Neural crest cell (in vitro differentiated cells): Measurements from ENCODE around the gene LAMC2. TPM values are rescaled to one million over a fixed set of nuclear protein-coding genes. Genes with fewer than 3 reads are reported as not detected.

Source experiments
- DNase-seq: peaks from one replicate; pipeline ENCODE4 v3.0.0; 2021; ENCODE audit warnings: low read depth, mixed read lengths, low spot score
- H3K27ac Mint-ChIP-seq: one replicate; pipeline ENCODE4 v1.8.0; 2021; ENCODE audit warnings: mild to moderate bottlenecking, mixed read lengths; ENCODE audit not compliant: unreplicated experiment
- H3K27me3 Mint-ChIP-seq: 2 replicates; pipeline ENCODE4 v1.8.0; 2021; ENCODE audit warnings: low read depth, mild to moderate bottlenecking, mixed read lengths
- H3K36me3 Mint-ChIP-seq: 2 replicates; pipeline ENCODE4 v1.8.0; 2021; ENCODE audit warnings: low read depth, mild to moderate bottlenecking, mixed read lengths
- H3K4me1 Mint-ChIP-seq: 2 replicates; pipeline ENCODE4 v1.8.0; 2021; ENCODE audit warnings: mixed read lengths
- H3K4me3 Mint-ChIP-seq: one replicate; pipeline ENCODE4 v1.8.0; 2021; ENCODE audit warnings: mild to moderate bottlenecking, mixed read lengths
- H3K9me3 Mint-ChIP-seq: 2 replicates; pipeline ENCODE4 v1.8.0; 2021; ENCODE audit warnings: mixed read lengths
- total RNA-seq: library from RNA; stranded (reverse); gene quantifications from 2 replicates; pipeline ENCODE4 v1.2.1, GENCODE V29; 2021
- TF ChIP-seq, protein P1 (sequence below): fragments of 200-600 bp; sonication (generic); conservative IDR thresholded peaks from 2 replicates; pipeline ENCODE4 v1.5.0; 2021; ENCODE audit warnings: antibody characterized with exemption, mild to moderate bottlenecking

Gene LAMC2
- total RNA-seq, 1 donor from 2014 or later: not detected

DNA sequence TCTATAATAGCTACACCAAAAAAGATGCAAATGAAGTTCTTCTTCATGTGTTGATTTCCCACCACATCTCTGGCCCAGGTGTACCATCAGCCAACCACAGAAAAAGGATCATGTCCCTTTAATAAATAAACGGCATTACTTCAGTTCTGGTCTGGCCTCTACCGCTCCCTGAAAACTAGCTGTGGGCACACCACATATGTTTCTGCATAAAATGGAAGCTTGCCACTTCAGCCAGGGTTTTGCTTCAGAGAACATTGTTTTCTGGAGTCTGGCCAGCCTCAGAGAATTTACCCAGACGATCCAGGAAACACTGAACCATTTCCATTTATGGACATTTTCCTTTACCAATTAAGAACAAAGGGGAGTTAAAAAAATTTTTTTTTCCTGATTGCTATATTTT lies 5.8 kb upstream of the LAMC2 start:
- H3K9me3 Mint-ChIP-seq: no peaks in the 10 kb centered on the region
- TF ChIP-seq, protein P1, sequence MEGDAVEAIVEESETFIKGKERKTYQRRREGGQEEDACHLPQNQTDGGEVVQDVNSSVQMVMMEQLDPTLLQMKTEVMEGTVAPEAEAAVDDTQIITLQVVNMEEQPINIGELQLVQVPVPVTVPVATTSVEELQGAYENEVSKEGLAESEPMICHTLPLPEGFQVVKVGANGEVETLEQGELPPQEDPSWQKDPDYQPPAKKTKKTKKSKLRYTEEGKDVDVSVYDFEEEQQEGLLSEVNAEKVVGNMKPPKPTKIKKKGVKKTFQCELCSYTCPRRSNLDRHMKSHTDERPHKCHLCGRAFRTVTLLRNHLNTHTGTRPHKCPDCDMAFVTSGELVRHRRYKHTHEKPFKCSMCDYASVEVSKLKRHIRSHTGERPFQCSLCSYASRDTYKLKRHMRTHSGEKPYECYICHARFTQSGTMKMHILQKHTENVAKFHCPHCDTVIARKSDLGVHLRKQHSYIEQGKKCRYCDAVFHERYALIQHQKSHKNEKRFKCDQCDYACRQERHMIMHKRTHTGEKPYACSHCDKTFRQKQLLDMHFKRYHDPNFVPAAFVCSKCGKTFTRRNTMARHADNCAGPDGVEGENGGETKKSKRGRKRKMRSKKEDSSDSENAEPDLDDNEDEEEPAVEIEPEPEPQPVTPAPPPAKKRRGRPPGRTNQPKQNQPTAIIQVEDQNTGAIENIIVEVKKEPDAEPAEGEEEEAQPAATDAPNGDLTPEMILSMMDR: no peak
- H3K27me3 Mint-ChIP-seq: peaks cover 12% of the 10 kb centered on the region
- DNase-seq: no peak
- H3K4me3 Mint-ChIP-seq: no peak overlapping the region
- H3K27ac Mint-ChIP-seq: no peak overlapping the region
- H3K36me3 Mint-ChIP-seq: no peaks in the 10 kb centered on the region
- peaks cover 9% of the 10 kb centered on the region for H3K4me1 Mint-ChIP-seq

DNA sequence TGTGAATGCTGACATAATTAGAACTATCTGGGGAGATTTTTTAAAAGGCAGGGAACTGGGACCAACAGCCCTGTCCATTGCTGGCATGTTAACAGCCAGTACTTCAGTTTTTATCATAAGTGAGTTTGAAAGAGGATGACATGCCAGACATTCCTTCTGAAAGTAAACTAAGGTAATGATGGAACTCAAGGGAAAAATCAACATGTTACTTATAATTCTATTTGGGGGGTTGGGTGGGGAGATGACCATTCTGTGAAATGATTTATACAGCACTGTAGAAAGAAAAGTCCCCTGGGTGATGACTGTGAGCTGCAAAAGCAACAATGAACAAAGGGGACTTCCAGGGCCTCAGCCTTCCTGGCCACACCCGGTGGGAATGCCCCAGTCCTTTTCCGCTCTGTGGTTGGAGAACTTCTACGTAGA lies 5.4 kb upstream of the LAMC2 start:
- no peaks in the 10 kb centered on the region for H3K9me3 Mint-ChIP-seq
- peaks cover 16% of the 10 kb centered on the region for H3K27me3 Mint-ChIP-seq
- peaks cover 9% of the 10 kb centered on the region for H3K4me1 Mint-ChIP-seq
- TF ChIP-seq, protein P1: no peak
- no peak overlapping the region for H3K4me3 Mint-ChIP-seq
- no peaks in the 10 kb centered on the region for H3K36me3 Mint-ChIP-seq
- DNase-seq: no peak
- no peak overlapping the region for H3K27ac Mint-ChIP-seq

DNA sequence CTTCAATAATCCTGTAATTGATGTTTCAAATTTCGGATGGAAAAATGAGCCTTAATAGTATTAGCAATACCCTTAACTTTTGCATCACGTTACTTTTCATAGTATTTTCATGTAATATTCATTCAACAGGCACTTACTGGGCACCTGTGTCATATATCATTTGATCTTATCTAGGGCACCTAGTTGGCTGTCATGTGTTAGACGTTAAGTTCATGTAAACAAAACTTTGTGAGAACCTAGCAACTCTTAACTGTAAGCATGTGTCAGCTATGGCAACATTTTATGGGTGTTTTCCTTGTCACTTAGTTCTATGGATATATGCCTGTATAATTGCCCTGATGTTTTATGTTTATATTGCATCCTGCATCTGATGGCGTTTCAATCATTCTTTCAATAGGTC lies 777 bp downstream of the LAMC2 start:
- H3K27me3 Mint-ChIP-seq: peaks cover 61% of the 10 kb centered on the region
- no peaks in the 10 kb centered on the region for H3K36me3 Mint-ChIP-seq
- no peaks in the 10 kb centered on the region for H3K9me3 Mint-ChIP-seq
- H3K27ac Mint-ChIP-seq: no peak overlapping the region
- H3K4me3 Mint-ChIP-seq: peak overlapping the region; percentile 75
- peaks cover 9% of the 10 kb centered on the region for H3K4me1 Mint-ChIP-seq
- DNase-seq: no peak
- TF ChIP-seq, protein P1: no peak

DNA sequence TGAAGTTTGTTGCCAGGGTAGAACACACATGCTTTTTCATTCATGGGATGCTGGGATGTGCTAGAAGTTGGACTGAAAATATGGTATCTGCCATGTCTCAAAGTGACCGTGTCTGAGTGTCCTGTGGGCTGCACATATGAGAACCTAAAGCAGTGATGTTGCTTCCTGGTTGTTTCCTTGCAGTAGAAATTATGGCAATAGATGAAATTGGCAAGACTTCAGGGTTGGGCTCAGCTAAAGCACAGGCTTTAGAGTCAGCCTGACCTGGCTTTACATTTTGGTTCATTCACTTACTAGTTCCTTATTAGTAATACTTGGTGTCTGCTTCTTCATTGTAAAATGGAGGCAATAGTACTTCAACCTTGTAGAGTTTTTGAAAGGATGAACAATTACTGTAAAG lies 2.2 kb downstream of the LAMC2 start:
- no peaks in the 10 kb centered on the region for H3K36me3 Mint-ChIP-seq
- H3K4me1 Mint-ChIP-seq: peaks cover 9% of the 10 kb centered on the region
- no peak for DNase-seq
- H3K27ac Mint-ChIP-seq: no peak overlapping the region
- TF ChIP-seq, protein P1: no peak
- H3K4me3 Mint-ChIP-seq: no peak overlapping the region
- peaks cover 61% of the 10 kb centered on the region for H3K27me3 Mint-ChIP-seq
- no peaks in the 10 kb centered on the region for H3K9me3 Mint-ChIP-seq

DNA sequence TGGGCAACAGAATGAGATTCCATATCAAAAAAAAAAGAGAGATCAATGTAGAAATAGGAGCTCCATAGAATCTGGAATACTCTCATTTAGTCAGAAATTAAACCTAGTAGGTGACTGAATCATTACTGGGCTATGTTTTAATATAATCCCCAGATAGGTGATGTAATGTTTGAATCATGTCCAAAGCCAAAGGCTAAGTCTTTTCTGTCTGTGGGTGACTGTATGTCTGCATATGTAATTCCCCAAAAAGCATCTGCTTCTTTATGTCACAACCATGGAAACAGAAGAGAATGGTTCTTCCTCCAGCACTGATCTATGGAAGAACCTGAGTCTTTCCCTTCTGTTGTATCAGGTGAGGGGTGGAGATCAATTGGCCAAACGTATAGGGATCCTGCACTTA lies 5.8 kb downstream of the LAMC2 start:
- peaks cover 34% of the 10 kb centered on the region for H3K27me3 Mint-ChIP-seq
- TF ChIP-seq, protein P1: no peak
- no peaks in the 10 kb centered on the region for H3K36me3 Mint-ChIP-seq
- DNase-seq: no peak
- H3K9me3 Mint-ChIP-seq: no peaks in the 10 kb centered on the region
- H3K27ac Mint-ChIP-seq: no peak overlapping the region
- no peaks in the 10 kb centered on the region for H3K4me1 Mint-ChIP-seq
- H3K4me3 Mint-ChIP-seq: no peak overlapping the region
